ENCODE measurements around the gene FBL. TPM values are rescaled to one million over a fixed set of nuclear protein-coding genes. Genes with fewer than 3 reads are reported as not detected.
A peak's percentile ranks its signal among the peaks of the same experiment; 100 is the strongest.

FBL gene
- total and polyA plus RNA-seq, 2 of the 13 experiments (the other 11 are each of a cell fraction or from before 2014, with no cell fraction given) = 153 to 468 TPM

DNA sequence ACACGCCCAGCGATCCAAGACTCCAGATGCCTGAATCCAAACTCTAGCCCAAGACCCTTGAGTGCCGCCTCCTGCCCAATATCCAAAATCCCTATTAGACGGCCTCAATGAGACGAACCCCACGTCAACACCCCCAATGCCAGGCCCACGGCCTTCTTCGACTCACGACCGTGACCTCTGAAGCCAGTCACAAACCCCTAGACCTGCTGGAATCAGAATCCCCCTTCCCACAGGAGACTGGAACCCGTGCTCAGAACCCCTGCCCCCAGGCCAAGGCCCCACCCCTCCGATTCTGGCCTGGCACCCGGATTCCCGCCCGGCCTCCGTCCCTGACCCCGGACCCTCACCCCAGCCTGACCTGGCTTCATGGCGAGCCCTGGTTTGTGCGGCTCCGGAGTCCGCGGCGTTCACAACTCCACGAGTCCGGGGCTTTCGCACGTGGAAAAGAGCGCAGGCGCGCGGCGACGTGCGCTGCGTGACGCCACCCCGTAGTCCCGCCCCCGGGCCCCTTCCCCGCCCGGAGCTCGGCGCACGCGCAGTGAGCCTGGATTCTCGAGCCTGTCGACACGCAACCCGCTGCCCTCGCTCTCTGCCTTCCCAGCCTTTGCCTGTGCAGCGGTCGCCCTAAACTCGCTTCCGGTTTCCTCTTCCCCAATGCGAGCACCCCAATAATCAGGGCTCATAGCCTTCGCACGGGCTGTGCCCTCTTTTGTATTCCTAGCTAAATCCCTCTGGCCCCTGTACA is at the start of gene FBL (continued):
- TF ChIP-seq SOX13 (IDR thresholded peaks at IDR 0.05) (no peak), SOX13 (CRISPR knock-in tag; conservative IDR thresholded peaks at IDR 0.05 in 1 of 2, IDR thresholded peaks at IDR 0.05 in 1 of 2) (no peak), CBX5 (CRISPR knock-in tag; IDR thresholded peaks at IDR 0.05; ENCODE audit: borderline replicate concordance) (peak; percentile 25; the same call in 1 of the 2 replicates), SP140L (CRISPR knock-in tag; IDR thresholded peaks at IDR 0.05; ENCODE audit: borderline replicate concordance) (0 out of 2 replicates have a peak, but pooled peaks have one; percentile 37), ZSCAN29 (CRISPR knock-in tag; conservative IDR thresholded peaks at IDR 0.05) (no peak), ZNF547 (CRISPR knock-in tag; IDR thresholded peaks at IDR 0.05) (peak; percentile 66; the same call in 1 of the 2 replicates), HNRNPH1 (optimal IDR thresholded peaks at IDR 0.05; ENCODE audit: low read depth, low read length) (no peak), ZFP62 (CRISPR knock-in tag; IDR thresholded peaks at IDR 0.05) (no peak), BHLHE40 (IDR thresholded peaks at IDR 0.05; ENCODE audit: low read length) (peak; percentile 36; the same call in 1 of the 2 replicates), MXI1 (IDR thresholded peaks at IDR 0.05; ENCODE audit: borderline replicate concordance, low read depth, low read length) (peak; percentile 96; the same call in 2 of the 3 replicates), SOX6 (IDR thresholded peaks at IDR 0.05) (no peak), SOX6 (CRISPR knock-in tag; IDR thresholded peaks at IDR 0.05) (no peak), MIER2 (CRISPR knock-in tag; IDR thresholded peaks at IDR 0.05) (no peak), YEATS2 (CRISPR knock-in tag; IDR thresholded peaks at IDR 0.05; ENCODE audit: borderline replicate concordance) (peak; percentile 57), NONO (IDR thresholded peaks at IDR 0.05) (no peak), NONO (CRISPR knock-in tag; conservative IDR thresholded peaks at IDR 0.05) (no peak; the same call in 1 of the 2 replicates), KAT2B (IDR thresholded peaks at IDR 0.05; ENCODE audit: borderline replicate concordance, low read depth, low read length) (no peak), MYNN (CRISPR knock-in tag; IDR thresholded peaks at IDR 0.05; ENCODE audit: low read depth) (no peak), TARDBP (CRISPR knock-in tag; IDR thresholded peaks at IDR 0.05) (no peak)
- TF ChIP-seq, protein P1, sequence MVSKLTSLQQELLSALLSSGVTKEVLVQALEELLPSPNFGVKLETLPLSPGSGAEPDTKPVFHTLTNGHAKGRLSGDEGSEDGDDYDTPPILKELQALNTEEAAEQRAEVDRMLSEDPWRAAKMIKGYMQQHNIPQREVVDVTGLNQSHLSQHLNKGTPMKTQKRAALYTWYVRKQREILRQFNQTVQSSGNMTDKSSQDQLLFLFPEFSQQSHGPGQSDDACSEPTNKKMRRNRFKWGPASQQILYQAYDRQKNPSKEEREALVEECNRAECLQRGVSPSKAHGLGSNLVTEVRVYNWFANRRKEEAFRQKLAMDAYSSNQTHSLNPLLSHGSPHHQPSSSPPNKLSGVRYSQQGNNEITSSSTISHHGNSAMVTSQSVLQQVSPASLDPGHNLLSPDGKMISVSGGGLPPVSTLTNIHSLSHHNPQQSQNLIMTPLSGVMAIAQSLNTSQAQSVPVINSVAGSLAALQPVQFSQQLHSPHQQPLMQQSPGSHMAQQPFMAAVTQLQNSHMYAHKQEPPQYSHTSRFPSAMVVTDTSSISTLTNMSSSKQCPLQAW (CRISPR knock-in tag; IDR thresholded peaks at IDR 0.05) = no peak
- TF ChIP-seq, protein P2, sequence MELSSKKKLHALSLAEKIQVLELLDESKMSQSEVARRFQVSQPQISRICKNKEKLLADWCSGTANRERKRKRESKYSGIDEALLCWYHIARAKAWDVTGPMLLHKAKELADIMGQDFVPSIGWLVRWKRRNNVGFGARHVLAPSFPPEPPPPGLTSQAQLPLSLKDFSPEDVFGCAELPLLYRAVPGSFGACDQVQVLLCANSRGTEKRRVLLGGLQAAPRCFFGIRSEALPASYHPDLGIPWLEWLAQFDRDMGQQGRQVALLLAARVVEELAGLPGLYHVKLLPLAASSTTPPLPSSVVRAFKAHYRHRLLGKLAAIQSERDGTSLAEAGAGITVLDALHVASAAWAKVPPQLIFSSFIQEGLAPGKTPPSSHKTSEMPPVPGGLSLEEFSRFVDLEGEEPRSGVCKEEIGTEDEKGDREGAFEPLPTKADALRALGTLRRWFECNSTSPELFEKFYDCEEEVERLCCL (CRISPR knock-in tag; IDR thresholded peaks at IDR 0.05; ENCODE audit: borderline replicate concordance) = no peak
- TF ChIP-seq, protein P3, sequence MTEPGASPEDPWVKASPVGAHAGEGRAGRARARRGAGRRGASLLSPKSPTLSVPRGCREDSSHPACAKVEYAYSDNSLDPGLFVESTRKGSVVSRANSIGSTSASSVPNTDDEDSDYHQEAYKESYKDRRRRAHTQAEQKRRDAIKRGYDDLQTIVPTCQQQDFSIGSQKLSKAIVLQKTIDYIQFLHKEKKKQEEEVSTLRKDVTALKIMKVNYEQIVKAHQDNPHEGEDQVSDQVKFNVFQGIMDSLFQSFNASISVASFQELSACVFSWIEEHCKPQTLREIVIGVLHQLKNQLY (CRISPR knock-in tag; IDR thresholded peaks at IDR 0.05) = no peak
- TF ChIP-seq, protein P4, sequence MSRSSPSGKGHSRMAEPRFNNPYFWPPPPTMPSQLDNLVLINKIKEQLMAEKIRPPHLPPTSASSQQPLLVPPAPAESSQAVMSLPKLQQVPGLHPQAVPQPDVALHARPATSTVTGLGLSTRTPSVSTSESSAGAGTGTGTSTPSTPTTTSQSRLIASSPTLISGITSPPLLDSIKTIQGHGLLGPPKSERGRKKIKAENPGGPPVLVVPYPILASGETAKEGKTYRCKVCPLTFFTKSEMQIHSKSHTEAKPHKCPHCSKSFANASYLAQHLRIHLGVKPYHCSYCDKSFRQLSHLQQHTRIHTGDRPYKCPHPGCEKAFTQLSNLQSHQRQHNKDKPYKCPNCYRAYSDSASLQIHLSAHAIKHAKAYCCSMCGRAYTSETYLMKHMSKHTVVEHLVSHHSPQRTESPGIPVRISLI (CRISPR knock-in tag; IDR thresholded peaks at IDR 0.05; ENCODE audit: borderline replicate concordance) = no peak
- TF ChIP-seq, protein P5, sequence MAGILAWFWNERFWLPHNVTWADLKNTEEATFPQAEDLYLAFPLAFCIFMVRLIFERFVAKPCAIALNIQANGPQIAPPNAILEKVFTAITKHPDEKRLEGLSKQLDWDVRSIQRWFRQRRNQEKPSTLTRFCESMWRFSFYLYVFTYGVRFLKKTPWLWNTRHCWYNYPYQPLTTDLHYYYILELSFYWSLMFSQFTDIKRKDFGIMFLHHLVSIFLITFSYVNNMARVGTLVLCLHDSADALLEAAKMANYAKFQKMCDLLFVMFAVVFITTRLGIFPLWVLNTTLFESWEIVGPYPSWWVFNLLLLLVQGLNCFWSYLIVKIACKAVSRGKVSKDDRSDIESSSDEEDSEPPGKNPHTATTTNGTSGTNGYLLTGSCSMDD (CRISPR knock-in tag; IDR thresholded peaks at IDR 0.05) = no peak
